ACHN (cell line): ENCODE measurements around the gene GRM2.
A peak's percentile ranks its signal among the peaks of the same experiment; 100 is the strongest.
"Not testable (repeated sequence)": the region's sequence is repeated elsewhere in the genome, so short reads cannot be mapped to it uniquely, and the experiment has no call there.

Experiments used
- DNase-seq: peaks from one replicate; pipeline ENCODE4 v3.0.0-alpha.2; 2015
- in situ Hi-C: cut with HindIII; loops from 2 replicates; pipeline ENCODE4 v1.10.0; 2017; ENCODE audit warnings: low sequenced_read_pairs, low pct_ligation_motif_present, low pct_unique_long_range_greater_than_20kb

The GRM2 gene

GRCh38 chr3:51717446-51717845 lies 10.6 kb downstream of the GRM2 start:
- in situ Hi-C loops: no loop called here
- DNase-seq: no peak

- no peak for DNase-seq
- in situ Hi-C loops: no loop called here
Observed at GRCh38 chr3:51717947-51718346, 11.1 kb downstream of the GRM2 start.

GRCh38 chr3:51718547-51719409 lies 11.9 kb downstream of the GRM2 start:
- DNase-seq: peak; percentile 72
- in situ Hi-C loops: no loop called here

- no peak for DNase-seq
- in situ Hi-C loops: no loop called here
Observed at GRCh38 chr3:51719410-51720025, 12.7 kb downstream of the GRM2 start.

GRCh38 chr3:51720292-51721061 lies 13.6 kb downstream of the GRM2 start:
- DNase-seq: no peak
- in situ Hi-C loops: no loop called here

- DNase-seq: no peak
- in situ Hi-C loops: no loop called here
Observed at GRCh38 chr3:51721062-51721745, 14.3 kb downstream of the GRM2 start.

GRCh38 chr3:51722362-51722761 lies 15.5 kb downstream of the GRM2 start:
- in situ Hi-C loops: no loop called here
- no peak for DNase-seq

GRCh38 chr3:51727500-51727899 lies 20.6 kb downstream of the GRM2 start:
- no peak for DNase-seq
- in situ Hi-C loops: no loop called here

GRCh38 chr3:51729042-51729633 lies 22.3 kb downstream of the GRM2 start:
- DNase-seq: no peak
- in situ Hi-C loops: no loop called here

GRCh38 chr3:51733859-51734571 lies 27.1 kb downstream of the GRM2 start:
- no peak for DNase-seq
- in situ Hi-C loops: no loop called here

GRCh38 chr3:51734572-51734907 lies 27.7 kb downstream of the GRM2 start:
- in situ Hi-C loops: no loop called here
- DNase-seq: no peak

- no peak for DNase-seq
- in situ Hi-C loops: no loop called here
Observed at GRCh38 chr3:51735039-51735438, 28.2 kb downstream of the GRM2 start.

- in situ Hi-C loops: no loop called here
- DNase-seq: no peak
Observed at GRCh38 chr3:51735950-51736349, 29.1 kb downstream of the GRM2 start.

GRCh38 chr3:51739110-51739509 lies 32.2 kb downstream of the GRM2 start:
- in situ Hi-C loops: no loop called here
- no peak for DNase-seq

GRCh38 chr3:51742320-51742719 lies 35.5 kb downstream of the GRM2 start:
- DNase-seq, in situ Hi-C loops: not testable (repeated sequence)

- in situ Hi-C loops, DNase-seq: not testable (repeated sequence)
Observed at GRCh38 chr3:51742978-51743377, 36.1 kb downstream of the GRM2 start.

- in situ Hi-C loops: no loop called here
Observed at GRCh38 chr3:51747840-51748239, 41.0 kb downstream of the GRM2 start.

GRCh38 chr3:51748327-51748726 lies 41.5 kb downstream of the GRM2 start:
- no peak for DNase-seq
- in situ Hi-C loops: no loop called here

More at GRCh38 chr3:51747840-51748239, 41.0 kb downstream of the GRM2 start:
- no peak for DNase-seq
